OCI-LY3 (cell line): ENCODE results near the gene CGN.

Source experiments
- H2AFZ ChIP-seq: fragments of 200-600, 300-600 bp; shearing (Covaris generic); 2 replicates; pipeline ENCODE4 v1.6.0; 2014; ENCODE audit warnings: antibody characterized with exemption, low read depth, low read length
- H3K27ac ChIP-seq: fragments of 200-600, 300-600 bp; sonication (generic); 2 replicates; pipeline ENCODE4 v1.5.1; 2014; ENCODE audit warnings: mild to moderate bottlenecking, low read length, moderate library complexity, mixed read lengths
- H3K27me3 ChIP-seq: fragments of 200-600, 300-600 bp; sonication (generic); 2 replicates; pipeline ENCODE4 v1.6.1; 2014; ENCODE audit warnings: low read depth, low read length, mixed read lengths
- H3K36me3 ChIP-seq: fragments of 200-600, 300-600 bp; sonication (generic); replicated peaks from 2 replicates; pipeline ENCODE3; 2014; ENCODE audit warnings: low read depth, low read length, mixed read lengths
- H3K4me1 ChIP-seq: fragments of 300-600, 200-600 bp; sonication (generic); 2 replicates; pipeline ENCODE4 v1.6.1; 2014; ENCODE audit warnings: low read length, mixed read lengths
- H3K4me2 ChIP-seq: fragments of 200-600, 300-600 bp; sonication (generic); 2 replicates; pipeline ENCODE4 v1.6.1; 2014; ENCODE audit warnings: low read length, mixed read lengths
- H3K4me3 ChIP-seq: fragments of 300-600, 200-600 bp; sonication (generic); 2 replicates; pipeline ENCODE4 v1.5.1; 2014; ENCODE audit warnings: antibody characterized with exemption, mild to moderate bottlenecking, low read length, moderate library complexity
- H3K79me2 ChIP-seq: fragments of 300-600, 200-600 bp; shearing (Covaris generic); 2 replicates; pipeline ENCODE4 v1.6.1; 2014; ENCODE audit warnings: mild to moderate bottlenecking, low read length, mixed read lengths
- H3K9ac ChIP-seq: fragments of 300-600, 200-600 bp; shearing (Covaris generic); 2 replicates; pipeline ENCODE4 v1.6.0; 2014; ENCODE audit warnings: mild to moderate bottlenecking, low read length, moderate library complexity
- H3K9me3 ChIP-seq: fragments of 200-600, 300-600 bp; shearing (Covaris generic); 2 replicates; pipeline ENCODE4 v1.6.1; 2014; ENCODE audit warnings: low read length, mixed read lengths; ENCODE audit not compliant: insufficient read depth
- H4K20me1 ChIP-seq: fragments of 200-600, 300-600 bp; sonication (generic); 2 replicates; pipeline ENCODE4 v1.6.1; 2016; ENCODE audit warnings: low read length, mixed read lengths; ENCODE audit not compliant: insufficient read depth
- EZH2phosphoT487 ChIP-seq: fragments of 200-600 bp; shearing (Covaris generic); IDR thresholded peaks from 2 replicates; pipeline ENCODE4 v1.6.1; 2018; ENCODE audit warnings: antibody characterized with exemption, mixed run types, low read depth
- TF ChIP-seq, protein P1 (sequence below): fragments of 200-600, 300-600 bp; sonication (generic); IDR thresholded peaks from 2 replicates; pipeline ENCODE4 v1.5.1; 2014; ENCODE audit warnings: antibody characterized with exemption, low read length, low read depth

Gene CGN

DNA sequence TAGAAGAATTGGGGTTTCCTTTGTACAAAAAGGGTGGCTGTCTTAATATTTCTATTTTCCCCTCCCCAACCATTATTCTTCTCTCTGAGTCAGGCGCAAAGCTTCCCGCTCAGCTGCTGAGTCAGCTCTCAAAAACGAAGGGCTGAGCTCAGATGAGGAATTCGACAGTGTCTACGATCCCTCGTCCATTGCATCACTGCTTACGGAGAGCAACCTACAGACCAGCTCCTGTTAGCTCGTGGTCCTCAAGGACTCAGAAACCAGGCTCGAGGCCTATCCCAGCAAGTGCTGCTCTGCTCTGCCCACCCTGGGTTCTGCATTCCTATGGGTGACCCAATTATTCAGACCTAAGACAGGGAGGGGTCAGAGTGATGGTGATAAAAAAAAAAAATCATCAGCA lies 25.9 kb downstream of the CGN start:
- Histone ChIP-seq H3K4me2 (no peak overlapping the region), H2AFZ (no peak overlapping the region), H3K4me3 (no peak overlapping the region), H3K9me3 (no peaks in the 10 kb centered on the region), H3K79me2 (no peaks in the 10 kb centered on the region), H3K27ac (no peak overlapping the region), H3K9ac (no peak overlapping the region), H3K4me1 (peaks cover 5% of the 10 kb centered on the region; the same call in 1 of the 2 replicates), H4K20me1 (no peaks in the 10 kb centered on the region), H3K36me3 (no peaks in the 10 kb centered on the region), H3K27me3 (no peaks in the 10 kb centered on the region)
- no peak for TF ChIP-seq EZH2phosphoT487
- TF ChIP-seq, protein P1, sequence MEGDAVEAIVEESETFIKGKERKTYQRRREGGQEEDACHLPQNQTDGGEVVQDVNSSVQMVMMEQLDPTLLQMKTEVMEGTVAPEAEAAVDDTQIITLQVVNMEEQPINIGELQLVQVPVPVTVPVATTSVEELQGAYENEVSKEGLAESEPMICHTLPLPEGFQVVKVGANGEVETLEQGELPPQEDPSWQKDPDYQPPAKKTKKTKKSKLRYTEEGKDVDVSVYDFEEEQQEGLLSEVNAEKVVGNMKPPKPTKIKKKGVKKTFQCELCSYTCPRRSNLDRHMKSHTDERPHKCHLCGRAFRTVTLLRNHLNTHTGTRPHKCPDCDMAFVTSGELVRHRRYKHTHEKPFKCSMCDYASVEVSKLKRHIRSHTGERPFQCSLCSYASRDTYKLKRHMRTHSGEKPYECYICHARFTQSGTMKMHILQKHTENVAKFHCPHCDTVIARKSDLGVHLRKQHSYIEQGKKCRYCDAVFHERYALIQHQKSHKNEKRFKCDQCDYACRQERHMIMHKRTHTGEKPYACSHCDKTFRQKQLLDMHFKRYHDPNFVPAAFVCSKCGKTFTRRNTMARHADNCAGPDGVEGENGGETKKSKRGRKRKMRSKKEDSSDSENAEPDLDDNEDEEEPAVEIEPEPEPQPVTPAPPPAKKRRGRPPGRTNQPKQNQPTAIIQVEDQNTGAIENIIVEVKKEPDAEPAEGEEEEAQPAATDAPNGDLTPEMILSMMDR, result no peak

DNA sequence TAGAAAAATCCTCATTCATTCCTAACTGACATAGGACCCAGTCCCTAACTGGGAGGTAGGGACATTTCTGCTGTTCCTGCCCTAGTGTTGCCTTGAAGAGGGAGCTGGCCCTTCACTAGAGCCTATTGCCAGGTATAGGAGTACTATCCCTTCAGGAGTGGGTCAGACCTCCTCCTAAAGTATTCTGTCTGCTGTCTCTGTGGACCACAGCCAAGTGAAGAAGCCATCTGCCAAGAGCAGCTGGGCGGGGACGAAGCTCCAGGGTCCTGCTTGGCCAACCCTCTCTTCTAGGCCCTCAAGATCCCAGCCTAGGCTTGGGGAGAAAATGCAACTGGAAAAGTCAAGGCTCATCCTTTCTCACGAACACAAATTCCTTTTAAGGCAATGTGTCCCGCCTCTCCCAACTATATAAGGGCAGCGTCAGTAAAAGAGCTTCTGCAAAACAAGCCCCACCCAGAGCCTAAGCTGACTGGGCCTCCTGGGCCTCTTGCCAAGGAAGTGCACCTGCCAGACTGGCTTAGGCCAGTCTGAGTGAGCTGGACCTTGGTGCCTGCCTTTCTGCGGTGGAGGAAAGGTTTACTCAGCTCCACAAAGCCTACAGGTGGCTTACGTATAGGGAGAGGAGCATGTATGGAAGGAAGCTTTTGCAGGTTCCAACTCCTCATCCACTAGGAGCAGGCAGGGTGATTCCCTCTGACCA lies 28.3 kb downstream of the CGN start:
- H3K9me3 ChIP-seq, result no peaks in the 10 kb centered on the region
- no peaks in the 10 kb centered on the region for H3K36me3 ChIP-seq
- H3K27ac ChIP-seq, result no peak overlapping the region
- no peak for TF ChIP-seq EZH2phosphoT487
- TF ChIP-seq, protein P1, result no peak
- no peaks in the 10 kb centered on the region for H3K27me3 ChIP-seq
- H3K4me1 ChIP-seq, result no peaks in the 10 kb centered on the region
- no peak overlapping the region for H2AFZ ChIP-seq
- no peak overlapping the region for H3K9ac ChIP-seq
- H3K79me2 ChIP-seq, result no peaks in the 10 kb centered on the region
- H3K4me2 ChIP-seq, result no peak overlapping the region
- H3K4me3 ChIP-seq, result no peak overlapping the region
- no peaks in the 10 kb centered on the region for H4K20me1 ChIP-seq

DNA sequence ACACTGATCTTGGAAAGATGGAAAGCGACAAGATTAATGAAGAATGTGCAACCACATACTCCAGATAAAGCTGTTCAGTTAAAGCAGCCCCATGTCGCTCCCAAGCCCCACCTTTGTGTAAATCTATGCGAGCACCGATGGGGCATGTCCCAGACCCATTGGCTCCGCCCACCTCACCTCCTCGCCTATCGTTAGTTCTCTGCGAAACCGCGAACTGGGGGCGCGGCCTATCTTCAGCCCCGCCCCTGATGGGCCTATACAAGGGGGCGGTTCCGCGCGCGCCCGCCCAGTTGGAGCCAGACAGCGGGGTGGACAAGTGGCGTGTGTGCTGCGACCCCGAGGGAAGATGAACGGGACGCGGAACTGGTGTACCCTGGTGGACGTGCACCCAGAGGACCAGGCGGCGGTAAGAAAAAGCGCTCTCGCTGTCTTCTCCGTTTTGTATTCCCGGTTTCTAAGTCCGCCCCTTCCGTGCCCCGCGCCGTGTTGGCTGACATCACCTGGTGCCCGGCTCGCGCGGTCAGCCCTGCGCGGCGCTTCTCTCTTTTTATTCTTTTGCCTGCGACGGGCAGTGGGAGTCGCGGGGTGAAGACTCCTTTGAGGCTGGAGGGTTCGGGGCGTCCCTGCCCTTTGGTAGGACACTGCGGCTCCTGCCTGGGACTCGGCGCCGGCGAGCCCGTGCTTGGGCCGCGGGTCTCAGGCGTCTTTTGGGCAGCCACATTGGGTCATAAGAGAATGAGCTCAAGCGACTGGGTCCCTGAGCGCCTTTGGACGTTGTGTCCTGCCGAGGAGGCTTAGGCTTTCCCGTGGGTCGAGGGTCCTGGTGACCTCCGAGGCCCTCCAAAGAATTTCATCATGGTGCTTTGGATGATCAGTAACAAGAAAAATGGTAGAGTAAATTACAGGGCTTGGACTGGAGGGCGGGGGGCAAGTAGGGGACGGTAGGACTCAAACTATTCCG lies 29.1 kb downstream of the CGN start, which contains the start of gene TUFT1:
TUFT1 (plus strand) TSS at position 289 of the 961 bp plus-strand sequence; CDS start at position 347, 58 bp downstream.
- Histone ChIP-seq H3K4me1 (no peaks in the 10 kb centered on the region), H3K27ac (no peak within 1 kb of the TSS), H2AFZ (no peak within 1 kb of the TSS)

More for the DNA sequence above, 29.1 kb downstream of the CGN start, which contains the start of gene TUFT1:
- Histone ChIP-seq H3K4me3 (no peak within 1 kb of the TSS), H3K9ac (no peak within 1 kb of the TSS), H3K79me2 (no peaks in the 10 kb centered on the region), H4K20me1 (no peaks in the 10 kb centered on the region), H3K36me3 (no peaks in the 10 kb centered on the region), H3K9me3 (no peaks in the 10 kb centered on the region), H3K27me3 (no peaks in the 10 kb centered on the region), H3K4me2 (no peak within 1 kb of the TSS)
- TF ChIP-seq, protein P1, result no peak
- TF ChIP-seq EZH2phosphoT487, result no peak
